Breast epithelium (tissue), 3 donors: ENCODE results near the gene RPSA.

Experiments
- POLR2AphosphoS5 ChIP-seq, 3 donors: sonication (generic); formaldehyde crosslinking; IDR thresholded peaks; one replicate each; pipeline ENCODE4 v1.6.1; 2017; ENCODE audit warnings: antibody characterized with exemption in 3 of 3
- TF ChIP-seq, protein P1 (sequence below), 3 donors: fragments of 450-650 bp; IDR thresholded peaks; one replicate each; pipeline ENCODE4 v1.5.1; 2016 to 2017; ENCODE audit warnings: antibody characterized with exemption in 3 of 3, mild to moderate bottlenecking in 3 of 3, moderate library complexity in 3 of 3

DNA sequence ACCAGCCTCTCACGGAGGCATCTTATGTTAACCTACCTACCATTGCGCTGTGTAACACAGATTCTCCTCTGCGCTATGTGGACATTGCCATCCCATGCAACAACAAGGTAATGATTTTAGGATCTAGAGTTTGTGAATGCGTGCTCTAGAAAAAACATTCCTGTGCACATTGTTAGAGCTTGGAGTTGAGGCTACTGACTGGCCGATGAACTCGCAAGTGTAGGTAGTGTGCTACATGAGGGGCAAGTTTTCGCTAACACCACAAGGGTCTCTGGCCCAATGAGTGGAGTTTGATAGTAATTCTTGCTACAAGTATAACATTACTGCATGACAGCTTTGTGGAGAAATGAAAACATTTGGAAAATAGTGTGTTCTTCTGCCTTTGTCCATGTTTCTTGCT, 4.4 kb downstream of the RPSA start:
- TF ChIP-seq, protein P1, sequence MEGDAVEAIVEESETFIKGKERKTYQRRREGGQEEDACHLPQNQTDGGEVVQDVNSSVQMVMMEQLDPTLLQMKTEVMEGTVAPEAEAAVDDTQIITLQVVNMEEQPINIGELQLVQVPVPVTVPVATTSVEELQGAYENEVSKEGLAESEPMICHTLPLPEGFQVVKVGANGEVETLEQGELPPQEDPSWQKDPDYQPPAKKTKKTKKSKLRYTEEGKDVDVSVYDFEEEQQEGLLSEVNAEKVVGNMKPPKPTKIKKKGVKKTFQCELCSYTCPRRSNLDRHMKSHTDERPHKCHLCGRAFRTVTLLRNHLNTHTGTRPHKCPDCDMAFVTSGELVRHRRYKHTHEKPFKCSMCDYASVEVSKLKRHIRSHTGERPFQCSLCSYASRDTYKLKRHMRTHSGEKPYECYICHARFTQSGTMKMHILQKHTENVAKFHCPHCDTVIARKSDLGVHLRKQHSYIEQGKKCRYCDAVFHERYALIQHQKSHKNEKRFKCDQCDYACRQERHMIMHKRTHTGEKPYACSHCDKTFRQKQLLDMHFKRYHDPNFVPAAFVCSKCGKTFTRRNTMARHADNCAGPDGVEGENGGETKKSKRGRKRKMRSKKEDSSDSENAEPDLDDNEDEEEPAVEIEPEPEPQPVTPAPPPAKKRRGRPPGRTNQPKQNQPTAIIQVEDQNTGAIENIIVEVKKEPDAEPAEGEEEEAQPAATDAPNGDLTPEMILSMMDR (IDR thresholded peaks at IDR 0.05) = no peak
- TF ChIP-seq POLR2AphosphoS5 (IDR thresholded peaks at IDR 0.05) = no peak
